PC-9 (cell line): ENCODE measurements around the gene ARHGEF40. TPM values are rescaled to one million over a fixed set of nuclear protein-coding genes. Genes with fewer than 3 reads are reported as not detected.

Experiments used
- BruUV-seq: library from RNA; stranded (reverse); fragments of 400-500 nt; replicated peaks from 2 replicates; lab custom pipeline; 2021; lab: Mats Ljungman, UMichigan
- CTCF ChIA-PET: fragments of 300-600 bp; sonication (Branson Sonifier 250); formaldehyde crosslinking; loops from one replicate; lab custom pipeline; 2022; ENCODE audit warnings: antibody characterized with exemption; lab: Charles Lee
- POLR2A ChIA-PET: fragments of 300-600 bp; sonication (Branson Sonifier 250); formaldehyde crosslinking; loops from one replicate; lab custom pipeline; 2022; ENCODE audit warnings: antibody characterized with exemption; ENCODE audit not compliant: unreplicated experiment; lab: Charles Lee
- DNase-seq, 2 experiments: peaks; one replicate each; pipeline versions ENCODE4 v3.0.0 to v3.0.0-alpha.2; 2015 to 2022; ENCODE audit warnings: mixed read lengths in 1 of 2
- H2AFZ ChIP-seq: fragments of 200-600 bp; sonication (generic); 2 replicates; pipeline ENCODE4 v1.8.1; 2017; ENCODE audit warnings: antibody characterized with exemption
- H3F3A ChIP-seq: fragments of 200-600 bp; sonication (generic); 2 replicates; pipeline ENCODE4 v1.8.1; 2017; ENCODE audit warnings: antibody characterized with exemption, mild to moderate bottlenecking, low read depth; ENCODE audit not compliant: insufficient read depth
- H3K27ac ChIP-seq: fragments of 200-600 bp; sonication (generic); 2 replicates; pipeline ENCODE4 v1.6.1; 2016; ENCODE audit warnings: mixed run types
- H3K27me3 ChIP-seq: fragments of 200-600 bp; sonication (generic); 2 replicates; pipeline ENCODE4 v1.6.1; 2016; ENCODE audit warnings: low read depth, mixed run types; ENCODE audit not compliant: insufficient read depth
- H3K36me3 ChIP-seq: fragments of 200-600 bp; sonication (generic); 2 replicates; pipeline ENCODE4 v1.6.1; 2016; ENCODE audit warnings: low read depth, mixed run types
- H3K4me1 ChIP-seq: fragments of 200-600 bp; sonication (generic); replicated peaks from 2 replicates; pipeline ENCODE4 v1.6.1; 2016; ENCODE audit warnings: mixed run types; ENCODE audit not compliant: insufficient read depth
- H3K4me2 ChIP-seq: fragments of 200-600 bp; sonication (generic); 2 replicates; pipeline ENCODE4 v1.6.1; 2017; ENCODE audit warnings: mixed run types
- H3K4me3 ChIP-seq: fragments of 200-600 bp; sonication (generic); 2 replicates; pipeline ENCODE4 v1.6.1; 2016; ENCODE audit warnings: mixed run types
- H3K79me2 ChIP-seq: fragments of 200-600 bp; sonication (generic); 2 replicates; pipeline ENCODE4 v1.6.1; 2017; ENCODE audit warnings: low read depth, mixed run types
- H3K9me2 ChIP-seq: fragments of 200-600 bp; sonication (generic); 2 replicates; pipeline ENCODE4 v1.8.1; 2017; ENCODE audit warnings: mild to moderate bottlenecking; ENCODE audit not compliant: insufficient read depth
- H3K9me3 ChIP-seq: fragments of 200-600 bp; sonication (generic); 2 replicates; pipeline ENCODE4 v1.8.1; 2016; ENCODE audit warnings: low read depth; ENCODE audit not compliant: insufficient read depth
- H4K20me1 ChIP-seq: fragments of 200-600 bp; sonication (generic); 2 replicates; pipeline ENCODE4 v1.8.1; 2017; ENCODE audit not compliant: insufficient read depth
- EZH2 ChIP-seq: fragments of 200-600 bp; sonication (generic); IDR thresholded peaks from 2 replicates; pipeline ENCODE4 v1.8.0; 2017; ENCODE audit warnings: antibody characterized with exemption, low read depth
- intact Hi-C: fragments of 100-400 bp; cut with micrococcal nuclease; formaldehyde crosslinking; loops from one replicate; pipeline ENCODE4 v1.10.0; 2022; ENCODE audit not compliant: unreplicated experiment
- total RNA-seq: library from RNA; stranded (reverse); gene quantifications from 2 replicates; pipeline ENCODE4 v1.2.3, GENCODE V29; 2021
- TF ChIP-seq, protein P1 (sequence below): fragments of 200-600 bp; sonication (generic); conservative IDR thresholded peaks from 2 replicates; pipeline ENCODE4 v1.6.1; 2017; ENCODE audit warnings: mixed run types, antibody characterized with exemption, mild to moderate bottlenecking, moderate library complexity

Gene ARHGEF40
- total RNA-seq, 1 experiment from 2014 or later = 13.0 TPM

DNA sequence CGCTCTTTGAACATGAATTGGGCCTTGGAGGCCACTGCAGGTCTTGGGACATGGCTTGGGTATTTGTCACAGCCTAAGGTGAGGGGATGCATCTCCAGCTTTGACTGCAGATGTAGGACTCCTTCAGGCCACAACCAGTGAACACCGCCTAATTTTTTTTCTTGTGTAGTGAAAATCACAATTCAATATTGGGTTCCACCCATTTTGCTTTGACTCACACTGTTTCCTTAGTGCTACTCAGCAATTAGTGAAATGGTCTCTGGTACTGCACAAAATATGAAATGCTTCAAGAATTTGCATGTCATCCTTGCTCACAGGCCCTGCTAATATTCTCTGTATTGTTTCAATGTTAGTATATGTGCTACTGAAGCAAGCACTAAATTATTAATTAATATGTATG is 43.3 kb downstream of the ARHGEF40 start:
- H3K36me3 ChIP-seq = no peaks in the 10 kb centered on the region
- no peak overlapping the region for H3K27ac ChIP-seq
- H3K27me3 ChIP-seq = no peaks in the 10 kb centered on the region
- H3K79me2 ChIP-seq = no peaks in the 10 kb centered on the region
- no peak for DNase-seq
- BruUV-seq = no TSS peak
- H3K4me3 ChIP-seq = no peak overlapping the region
- CTCF ChIA-PET = no interaction called here
- H2AFZ ChIP-seq = no peak overlapping the region
- intact Hi-C loops = no loop called here
- TF ChIP-seq, protein P1, sequence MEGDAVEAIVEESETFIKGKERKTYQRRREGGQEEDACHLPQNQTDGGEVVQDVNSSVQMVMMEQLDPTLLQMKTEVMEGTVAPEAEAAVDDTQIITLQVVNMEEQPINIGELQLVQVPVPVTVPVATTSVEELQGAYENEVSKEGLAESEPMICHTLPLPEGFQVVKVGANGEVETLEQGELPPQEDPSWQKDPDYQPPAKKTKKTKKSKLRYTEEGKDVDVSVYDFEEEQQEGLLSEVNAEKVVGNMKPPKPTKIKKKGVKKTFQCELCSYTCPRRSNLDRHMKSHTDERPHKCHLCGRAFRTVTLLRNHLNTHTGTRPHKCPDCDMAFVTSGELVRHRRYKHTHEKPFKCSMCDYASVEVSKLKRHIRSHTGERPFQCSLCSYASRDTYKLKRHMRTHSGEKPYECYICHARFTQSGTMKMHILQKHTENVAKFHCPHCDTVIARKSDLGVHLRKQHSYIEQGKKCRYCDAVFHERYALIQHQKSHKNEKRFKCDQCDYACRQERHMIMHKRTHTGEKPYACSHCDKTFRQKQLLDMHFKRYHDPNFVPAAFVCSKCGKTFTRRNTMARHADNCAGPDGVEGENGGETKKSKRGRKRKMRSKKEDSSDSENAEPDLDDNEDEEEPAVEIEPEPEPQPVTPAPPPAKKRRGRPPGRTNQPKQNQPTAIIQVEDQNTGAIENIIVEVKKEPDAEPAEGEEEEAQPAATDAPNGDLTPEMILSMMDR = no peak
- no peak for TF ChIP-seq EZH2
- no peaks in the 10 kb centered on the region for H4K20me1 ChIP-seq
- H3K4me1 ChIP-seq = no peaks in the 10 kb centered on the region
- no peaks in the 10 kb centered on the region for H3K9me3 ChIP-seq
- H3K4me2 ChIP-seq = no peak overlapping the region
- H3F3A ChIP-seq = no peaks in the 10 kb centered on the region
- H3K9me2 ChIP-seq = no peaks in the 10 kb centered on the region
- POLR2A ChIA-PET = no interaction called here

DNA sequence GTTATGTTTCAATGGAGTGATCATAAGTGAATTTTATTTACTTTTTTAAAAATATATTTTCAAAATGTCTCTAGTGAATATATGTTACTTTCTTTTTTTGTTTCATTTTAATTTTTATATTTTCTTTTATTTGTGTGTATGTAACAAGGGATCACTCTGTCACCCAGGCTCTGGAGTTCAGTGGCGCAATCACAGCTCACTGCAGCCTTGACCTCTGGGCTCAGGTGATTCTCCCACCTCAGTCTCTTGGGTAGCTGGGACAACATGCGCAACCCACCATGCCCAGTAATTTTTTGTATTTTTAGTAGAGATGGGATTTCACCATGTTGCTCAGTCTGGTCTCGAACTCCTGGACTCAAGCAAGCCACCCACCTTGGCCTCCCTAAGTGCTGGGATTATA is 48.8 kb downstream of the ARHGEF40 start:
- Histone ChIP-seq H3K36me3 (no peaks in the 10 kb centered on the region), H3K4me1 (no peaks in the 10 kb centered on the region), H3K4me3 (no peak overlapping the region), H2AFZ (no peak overlapping the region), H3K27me3 (no peaks in the 10 kb centered on the region), H4K20me1 (no peaks in the 10 kb centered on the region), H3F3A (no peaks in the 10 kb centered on the region), H3K27ac (no peak overlapping the region), H3K4me2 (no peak overlapping the region), H3K9me3 (no peaks in the 10 kb centered on the region), H3K9me2 (no peaks in the 10 kb centered on the region), H3K79me2 (no peaks in the 10 kb centered on the region)
- CTCF ChIA-PET = no interaction called here
- no peak for DNase-seq
- no TSS peak for BruUV-seq
- intact Hi-C loops = no loop called here
- TF ChIP-seq, protein P1 = no peak
- TF ChIP-seq EZH2 = no peak
- POLR2A ChIA-PET = no interaction called here

DNA sequence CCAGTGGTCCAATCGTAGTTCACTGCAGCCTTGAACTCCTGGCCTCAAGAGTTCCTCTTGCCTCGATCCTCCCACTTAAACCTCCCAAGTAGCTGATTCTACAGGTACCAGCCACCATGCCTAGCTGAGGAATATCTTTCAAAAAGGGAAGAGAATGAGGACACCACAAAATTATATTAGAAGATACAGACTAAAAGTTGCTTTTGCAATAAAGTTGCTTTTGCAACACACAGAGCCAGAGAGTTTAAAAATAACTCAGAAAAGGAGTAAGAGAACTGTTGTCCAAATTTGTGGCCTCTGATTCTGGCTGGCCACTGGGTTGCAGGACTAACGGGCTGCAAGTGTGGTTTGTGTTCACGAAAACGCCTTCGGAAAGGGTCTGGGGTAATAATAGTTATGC is 50.6 kb downstream of the ARHGEF40 start:
- H3K27me3 ChIP-seq = no peaks in the 10 kb centered on the region
- TF ChIP-seq EZH2 = no peak
- TF ChIP-seq, protein P1 = no peak
- H3K9me2 ChIP-seq = no peaks in the 10 kb centered on the region
- H3K4me2 ChIP-seq = no peak overlapping the region
- H2AFZ ChIP-seq = no peak overlapping the region
- H3K4me3 ChIP-seq = no peak overlapping the region
- ChIA-PET POLR2A (no interaction called here), CTCF (no interaction called here)
- no peaks in the 10 kb centered on the region for H3K36me3 ChIP-seq
- DNase-seq = no peak
- no peaks in the 10 kb centered on the region for H3K79me2 ChIP-seq
- H3K4me1 ChIP-seq = no peaks in the 10 kb centered on the region
- no peak overlapping the region for H3K27ac ChIP-seq
- no peaks in the 10 kb centered on the region for H3F3A ChIP-seq
- H3K9me3 ChIP-seq = no peaks in the 10 kb centered on the region
- BruUV-seq = no TSS peak
- H4K20me1 ChIP-seq = no peaks in the 10 kb centered on the region
- intact Hi-C loops = no loop called here
